ENCODE results near the gene PMM2.
"Not testable (repeated sequence)": the region's sequence is repeated elsewhere in the genome, so short reads cannot be mapped to it uniquely, and the experiment has no call there.

PMM2 gene

GRCh38 chr16:8797364-8798173 lies at the start of gene PMM2, which contains the start of gene TMEM186:
Gene PMM2 (plus strand): TSS chr16:8797839. CDS start chr16:8797883, 44 bp downstream.
Gene TMEM186 (minus strand): TSS chr16:8797639. CDS start chr16:8797614, 25 bp downstream.
- DNase-seq (ENCODE audit: low read depth in 3 of 3) = peak; percentile 91 to 95 (median 94)

DNA sequence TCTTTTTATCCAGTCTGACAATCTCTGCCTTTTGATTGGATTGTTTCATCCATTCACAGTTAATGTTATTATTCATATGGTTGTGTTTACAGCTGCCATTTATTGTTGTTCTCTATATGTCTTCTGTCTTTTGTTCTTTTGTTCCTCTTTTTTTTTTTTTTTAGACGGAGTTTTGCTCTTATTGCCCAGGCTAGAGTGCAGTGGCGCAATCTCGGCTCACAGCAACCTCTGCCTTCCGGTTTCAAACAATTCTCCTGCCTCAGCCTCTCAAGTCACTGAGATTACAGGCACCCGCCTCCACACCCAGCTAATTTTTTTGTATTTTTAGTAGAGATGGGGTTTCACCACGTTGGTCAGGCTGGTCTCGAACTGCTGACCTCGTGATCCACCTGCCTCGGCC lies 48.7 kb upstream of the PMM2 start:
- DNase-seq (ENCODE audit: low read depth in 3 of 3) = not testable (repeated sequence)

DNA sequence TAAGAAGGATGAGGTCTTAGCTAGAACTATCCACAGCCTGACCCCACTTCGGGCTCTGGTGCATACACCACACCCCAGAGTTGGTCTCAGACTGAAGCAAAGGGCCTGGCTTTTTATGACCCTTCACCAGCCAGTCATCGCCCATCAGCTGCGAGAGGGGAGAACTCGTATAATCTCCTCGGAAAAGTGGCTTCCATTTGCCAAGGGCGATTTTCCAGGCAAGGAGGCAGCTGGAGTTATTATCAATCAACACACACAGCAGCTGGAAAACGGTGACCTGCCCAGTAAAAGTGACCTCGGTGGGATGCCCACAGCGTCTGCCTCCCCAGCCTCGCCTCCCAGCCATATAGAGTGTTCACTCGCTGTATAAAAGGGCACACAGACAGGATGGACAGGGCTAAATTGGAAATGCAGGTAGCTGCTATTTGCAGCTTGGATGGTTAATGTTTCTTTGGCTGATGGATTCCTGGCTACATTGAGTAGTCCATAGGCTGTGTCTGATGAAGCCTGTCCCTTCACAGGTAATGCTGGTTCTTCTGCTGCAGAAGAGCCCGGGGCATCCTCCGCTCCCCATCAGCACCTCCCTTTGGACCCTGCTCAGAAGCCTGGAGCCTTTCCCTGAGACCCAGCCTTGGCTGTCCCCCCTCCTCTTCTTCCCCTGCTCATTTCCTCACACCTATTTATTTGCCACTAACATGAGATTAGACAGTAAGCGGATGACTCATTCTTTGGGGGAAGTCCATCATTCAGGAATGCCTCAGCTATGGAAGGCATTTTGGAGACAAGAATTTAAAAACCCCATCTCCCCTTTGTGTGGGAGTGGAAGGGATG lies 45.9 kb upstream of the PMM2 start:
- no peak for DNase-seq (ENCODE audit: low read depth in 3 of 3)

DNA sequence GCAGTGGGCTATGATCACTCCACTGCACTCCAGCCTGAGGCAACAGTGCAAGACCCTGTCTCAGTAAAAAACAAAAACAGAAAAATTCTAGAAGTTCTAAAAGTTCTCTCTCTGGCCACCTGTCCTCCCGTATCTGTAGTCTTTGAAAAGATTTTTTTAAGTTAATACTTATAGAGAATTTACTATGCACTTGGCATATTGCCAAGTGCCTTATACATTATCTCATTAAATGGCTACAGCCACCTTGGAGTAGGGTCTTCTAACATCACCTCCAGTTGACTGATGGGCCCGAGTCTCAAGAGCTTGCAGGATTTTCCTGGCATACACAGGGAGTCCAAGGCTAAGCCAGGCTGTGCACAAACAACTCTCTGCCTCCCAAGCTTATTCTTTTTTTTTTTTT lies 44.9 kb upstream of the PMM2 start:
- no peak for DNase-seq (ENCODE audit: low read depth in 3 of 3)

DNA sequence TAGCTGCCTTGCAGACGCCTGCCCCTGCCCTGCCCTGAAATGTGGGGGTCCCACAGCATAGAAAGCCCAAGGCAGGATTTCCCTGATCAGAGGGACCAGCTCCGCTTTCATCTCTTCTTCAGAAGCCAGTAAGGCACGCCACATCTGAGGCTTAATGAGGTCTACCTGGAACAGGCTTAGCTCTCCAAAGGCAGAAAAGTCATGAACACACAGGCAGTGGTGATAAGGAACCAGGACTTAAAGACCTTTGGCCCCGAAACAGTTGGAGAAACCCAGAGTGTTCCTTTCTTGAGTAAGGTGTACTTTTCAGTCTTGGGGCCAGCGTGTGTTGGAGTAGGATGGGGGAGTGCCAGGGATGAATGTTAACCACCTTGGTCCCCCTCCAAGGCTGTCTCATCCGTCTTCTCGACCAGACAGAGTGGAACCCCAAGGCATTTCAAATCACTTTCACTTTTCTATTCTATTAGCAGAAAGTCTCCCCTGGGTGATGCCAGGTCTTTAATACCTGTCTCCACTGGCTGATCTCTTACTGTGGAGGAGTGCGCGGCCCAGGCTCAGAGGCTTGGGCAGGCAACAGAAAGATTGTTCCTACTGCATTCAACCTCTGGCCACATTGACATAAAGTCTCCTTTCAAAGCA lies 44.1 kb upstream of the PMM2 start:
- DNase-seq (ENCODE audit: low read depth in 3 of 3) = no peak

- no peak for DNase-seq (ENCODE audit: low read depth in 3 of 3)
These were observed 40.9 kb upstream of the PMM2 start for GRCh38 chr16:8756755-8757154.

GRCh38 chr16:8758022-8758421 lies 39.6 kb upstream of the PMM2 start:
- DNase-seq (ENCODE audit: low read depth in 3 of 3) = no peak

DNA sequence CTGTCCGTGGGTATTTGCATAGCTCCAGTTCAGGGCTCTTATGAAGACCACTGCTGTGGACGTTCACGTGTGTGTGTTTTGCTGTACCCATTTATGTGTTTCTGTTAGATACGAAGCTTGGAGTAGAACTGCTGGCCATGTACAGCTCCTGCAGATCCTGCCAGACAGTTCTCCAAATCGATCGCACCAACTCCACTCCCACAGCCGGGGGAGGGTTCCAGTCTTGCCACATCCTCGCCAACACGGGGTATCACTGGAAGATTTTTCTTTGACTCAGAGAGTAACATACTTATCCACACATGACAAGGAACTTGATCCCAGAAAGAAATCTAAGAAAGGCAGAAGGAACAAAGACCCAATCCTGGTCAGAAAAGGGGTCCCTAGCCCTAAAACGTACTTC lies 37.6 kb upstream of the PMM2 start:
- DNase-seq (ENCODE audit: low read depth in 3 of 3) = no peak

DNA sequence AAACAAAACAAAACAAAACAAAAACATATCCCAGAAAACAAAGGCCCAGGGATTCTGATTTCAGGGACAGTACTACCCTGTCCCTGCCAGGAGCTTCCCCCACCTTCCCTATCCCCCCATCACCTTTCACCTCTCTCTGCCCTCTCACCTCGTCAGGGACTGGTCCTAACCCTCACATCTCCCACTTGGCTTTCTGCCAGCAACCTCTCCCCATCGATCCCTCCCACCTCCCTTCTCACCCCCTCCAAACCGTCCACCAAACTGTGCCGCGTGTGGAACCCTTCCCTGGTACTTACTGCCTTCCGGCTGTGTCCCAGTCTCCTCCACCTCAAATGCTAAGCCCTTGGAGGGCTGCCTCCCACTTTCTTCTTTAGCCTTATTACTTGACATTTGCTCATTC lies 36.6 kb upstream of the PMM2 start:
- no peak for DNase-seq (ENCODE audit: low read depth in 3 of 3)

DNA sequence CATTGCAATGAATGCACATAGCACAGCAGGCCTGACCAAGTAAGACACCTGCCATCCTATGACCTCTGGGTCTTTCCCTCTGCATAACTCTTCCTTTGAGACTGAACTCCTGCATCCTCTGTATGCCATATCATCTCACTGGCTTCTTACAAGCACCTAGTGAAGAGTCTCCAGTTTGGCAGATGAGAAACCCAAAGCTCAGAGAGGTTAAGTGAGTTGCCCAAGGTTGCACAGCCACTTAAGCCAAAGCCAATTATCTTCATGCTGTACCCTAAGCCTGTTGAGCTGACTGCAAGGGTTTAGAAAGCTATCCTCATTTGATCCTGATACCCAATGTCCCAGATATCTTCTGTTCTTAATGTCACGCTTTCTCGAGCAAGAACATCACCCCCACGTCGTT lies 35.4 kb upstream of the PMM2 start:
- no peak for DNase-seq (ENCODE audit: low read depth in 3 of 3)

- DNase-seq (ENCODE audit: low read depth in 3 of 3) = no peak
These were observed 34.6 kb upstream of the PMM2 start for GRCh38 chr16:8763083-8763482.

DNA sequence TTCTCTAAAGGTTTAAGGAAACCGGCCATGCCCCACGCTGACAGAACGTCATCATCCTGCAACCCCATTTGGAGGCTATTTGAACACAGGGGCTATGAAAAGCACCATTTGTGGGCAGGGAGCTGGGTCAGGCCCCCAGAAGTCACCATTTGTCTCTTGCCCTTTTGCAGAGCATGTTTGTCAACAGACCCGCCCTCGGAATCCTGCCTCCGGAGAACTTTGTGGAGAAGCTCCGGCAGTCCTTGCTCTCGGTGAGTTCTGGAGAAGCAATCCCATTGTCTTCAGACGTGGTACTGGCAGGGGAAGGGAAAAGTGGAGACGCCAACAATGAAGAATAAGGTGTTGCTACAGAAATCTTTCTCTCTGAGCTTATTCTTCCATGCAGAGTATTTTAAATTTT lies 33.7 kb upstream of the PMM2 start:
- no peak for DNase-seq (ENCODE audit: low read depth in 3 of 3)

- DNase-seq (ENCODE audit: low read depth in 3 of 3) = no peak
These were observed 33.0 kb upstream of the PMM2 start for GRCh38 chr16:8764525-8765250.

DNA sequence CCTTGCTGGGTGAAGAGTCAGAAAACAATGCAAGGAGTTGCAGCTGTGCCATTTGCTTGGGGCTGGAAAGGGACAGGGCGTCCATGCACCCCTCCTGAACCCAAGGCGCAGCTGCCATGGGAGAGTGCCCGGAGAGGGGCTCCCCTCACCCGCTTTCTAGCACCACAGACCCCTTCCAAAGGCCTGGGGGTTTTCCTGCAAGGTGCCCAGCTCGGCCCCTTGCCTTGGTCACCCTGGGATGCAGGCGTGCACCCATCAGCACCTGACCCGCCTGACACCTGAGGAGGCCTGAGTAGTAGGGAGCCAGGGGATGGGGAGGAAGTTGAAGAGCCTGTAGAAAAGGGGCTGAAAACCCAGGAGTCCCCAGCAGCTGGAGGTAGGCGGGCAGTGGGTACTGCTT lies 30.5 kb upstream of the PMM2 start:
- DNase-seq (ENCODE audit: low read depth in 3 of 3) = no peak

DNA sequence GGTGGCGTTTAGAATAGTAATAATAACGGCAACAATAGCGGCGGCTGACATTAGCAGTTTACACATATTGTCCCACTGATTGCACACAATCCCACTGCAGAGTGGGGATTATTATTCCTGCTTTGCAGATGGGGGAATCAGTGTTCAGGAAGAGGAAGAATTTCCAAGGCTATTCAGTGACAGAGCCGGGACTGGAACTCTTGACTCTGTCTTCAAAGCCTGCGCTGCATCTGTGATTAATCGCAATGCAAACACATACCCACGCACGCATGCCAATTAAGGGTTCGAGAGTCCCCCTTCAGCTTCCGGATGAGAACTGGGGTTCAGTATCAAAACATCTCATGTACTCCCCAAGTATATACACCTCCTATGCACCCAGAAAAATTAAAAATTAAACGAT lies 29.4 kb upstream of the PMM2 start:
- DNase-seq (ENCODE audit: low read depth in 3 of 3) = no peak

DNA sequence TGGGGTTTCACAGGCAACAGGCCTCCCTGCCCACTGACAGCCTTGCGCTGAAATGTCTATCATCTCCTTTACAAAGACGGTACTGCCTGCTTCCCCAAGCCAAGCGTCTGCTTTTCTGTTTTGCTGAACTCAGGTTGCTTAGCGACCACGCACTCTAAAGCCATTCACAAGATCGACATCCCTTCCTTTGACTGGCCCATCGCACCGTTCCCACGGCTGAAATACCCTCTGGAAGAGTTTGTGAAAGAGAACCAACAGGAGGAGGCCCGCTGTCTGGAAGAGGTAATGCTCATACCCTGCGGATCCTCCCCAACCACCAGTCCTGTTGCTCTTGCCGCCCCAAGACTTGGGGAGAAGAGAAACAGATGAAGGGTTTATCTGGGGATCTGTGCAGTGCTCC lies 28.9 kb upstream of the PMM2 start:
- no peak for DNase-seq (ENCODE audit: low read depth in 3 of 3)

DNA sequence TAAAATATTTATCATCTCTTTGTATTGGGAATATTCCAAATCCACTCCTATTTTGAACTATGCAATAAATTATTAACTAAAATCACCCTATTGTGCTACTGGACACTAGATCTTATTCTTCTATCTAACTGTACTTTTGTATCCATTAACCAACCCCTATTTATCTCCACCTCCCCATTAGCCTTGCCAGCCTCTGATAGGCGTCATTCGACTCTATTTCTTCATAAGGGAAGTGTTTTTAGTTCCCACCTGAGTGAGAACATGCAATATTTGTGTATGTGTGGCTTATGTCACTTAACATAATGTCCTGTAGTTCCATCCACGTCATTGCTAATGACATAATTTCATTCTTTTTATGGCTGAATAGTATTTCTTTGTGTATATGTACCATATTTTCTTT lies 24.1 kb upstream of the PMM2 start:
- DNase-seq (ENCODE audit: low read depth in 3 of 3) = no peak

GRCh38 chr16:8774208-8774607 lies 23.4 kb upstream of the PMM2 start:
- no peak for DNase-seq (ENCODE audit: low read depth in 3 of 3)

DNA sequence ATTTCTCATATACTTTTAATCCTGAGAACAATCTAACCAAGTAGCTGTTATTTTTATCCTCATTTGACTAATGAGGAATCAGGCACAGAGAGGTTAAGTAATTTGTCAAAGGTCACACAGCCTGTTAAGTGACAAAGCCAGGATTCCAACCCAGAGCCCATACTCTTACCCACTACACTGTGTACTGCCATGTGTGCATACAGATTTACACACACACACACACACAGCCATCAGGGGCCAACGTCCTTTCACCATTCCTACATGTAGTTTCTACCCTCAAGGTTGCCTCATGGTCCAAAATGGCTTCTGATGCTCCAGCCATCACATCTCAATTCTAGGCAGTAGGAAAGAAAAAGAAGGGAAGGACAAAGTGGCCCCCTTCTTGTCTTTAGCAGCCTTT lies 22.3 kb upstream of the PMM2 start:
- no peak for DNase-seq (ENCODE audit: low read depth in 3 of 3)

DNA sequence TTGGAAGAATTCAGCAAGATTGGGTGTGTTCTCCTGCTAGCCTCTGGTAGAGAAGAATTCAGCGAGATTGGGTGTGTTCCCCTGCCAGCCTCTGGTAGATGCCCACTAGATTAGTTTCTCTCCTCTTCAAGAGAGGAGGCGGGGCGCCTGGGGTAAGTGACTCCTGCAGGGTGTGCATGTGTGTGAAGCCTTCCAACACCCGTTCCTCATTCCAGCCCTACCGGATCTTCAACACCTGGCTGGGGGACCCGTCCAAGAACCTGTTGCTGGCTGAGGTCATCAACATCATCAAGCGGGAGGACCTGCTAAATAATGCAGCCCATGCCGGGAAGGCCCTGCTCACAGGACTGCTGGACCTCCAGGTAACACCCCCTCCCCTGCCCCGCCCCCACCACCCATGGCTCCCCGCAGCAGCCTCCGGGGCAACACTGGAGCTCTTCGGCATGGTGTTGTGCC lies 21.5 kb upstream of the PMM2 start:
- DNase-seq (ENCODE audit: low read depth in 3 of 3) = no peak

GRCh38 chr16:8777217-8777616 lies 20.4 kb upstream of the PMM2 start:
- no peak for DNase-seq (ENCODE audit: low read depth in 3 of 3)

DNA sequence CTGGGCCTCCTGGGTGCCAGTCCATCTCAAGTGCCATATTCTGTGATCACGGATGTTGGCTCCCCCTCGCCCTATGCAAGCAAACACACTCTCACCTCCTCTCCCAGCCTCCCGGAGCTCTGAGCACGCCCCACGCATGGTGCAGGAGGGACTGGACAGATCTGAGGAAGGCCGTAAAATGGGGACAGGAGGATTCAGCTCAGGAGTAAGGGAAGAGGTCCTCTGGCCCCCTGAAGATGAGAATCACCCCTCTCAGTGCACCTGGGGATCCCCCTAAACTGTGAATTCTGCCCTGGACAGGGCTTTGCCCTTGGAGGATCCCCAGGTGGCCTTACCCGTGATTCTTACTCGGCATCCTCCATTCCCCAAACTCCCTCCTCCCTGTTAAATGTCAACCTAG lies 15.8 kb upstream of the PMM2 start:
- DNase-seq (ENCODE audit: low read depth in 3 of 3) = no peak

All from stimulated activated CD4-positive, alpha-beta T cell treated with anti-CD3 and anti-CD28 coated beads, TNF-alpha, amount 100 ng/mL, for 24 hours (primary cell).